Measurements from ENCODE around the gene CD86. TPM values are rescaled to one million over a fixed set of nuclear protein-coding genes. Genes with fewer than 3 reads are reported as not detected.

Gene CD86
- polyA plus RNA-seq, 3 donors, result 75.7 to 321 (median 273) TPM

- H3K9me3 ChIP-seq (replicated peaks in 1 of 2; ENCODE audit: control insufficient read depth in 1 of 2, insufficient read depth in 1 of 2, low read length in 2 of 2), result no peaks in the 10 kb centered on the region
- H3K36me3 ChIP-seq (replicated peaks in 1 of 2; ENCODE audit: control insufficient read depth in 1 of 2, insufficient read depth in 2 of 2, low read length in 2 of 2), result peaks cover 13 to 60% of the 10 kb centered on the region in 2 donors
- no peak overlapping the region for H3K4me3 ChIP-seq (replicated peaks in 1 of 3; ENCODE audit: low read depth in 2 of 3, low read length in 3 of 3)
- intact Hi-C loops (cut with micrococcal nuclease), result no loop called here
- no peak overlapping the region for H3K4me3 Mint-ChIP-seq
- H3K9ac ChIP-seq (ENCODE audit: insufficient read depth, low read length, poor library complexity, severe bottlenecking), result no peak overlapping the region
- H3K4me1 ChIP-seq (ENCODE audit: control insufficient read depth in 1 of 2, insufficient read depth in 2 of 2, low read length in 2 of 2), result peaks cover 36 to 39% of the 10 kb centered on the region in 2 donors
- peaks cover 16% of the 10 kb centered on the region for H3K79me2 ChIP-seq (ENCODE audit: insufficient read depth, low read length)
- H3K27ac ChIP-seq (ENCODE audit: low read depth in 1 of 2, low read length in 2 of 2), result no peak overlapping the region
- no peaks in the 10 kb centered on the region for H3K27me3 ChIP-seq (ENCODE audit: control insufficient read depth in 2 of 2, insufficient read depth in 2 of 2, low read length in 2 of 2)
- H3K9me3 Mint-ChIP-seq, result no peaks in the 10 kb centered on the region
- H3K27me3 Mint-ChIP-seq (ENCODE audit: low read depth in 3 of 3), result no peaks in the 10 kb centered on the region
- peaks cover 16% of the 10 kb centered on the region for H4K20me1 ChIP-seq (ENCODE audit: insufficient read depth, low read length)
- no CpG with 5 or more reads among the region's 2 CpGs for WGBS (ENCODE audit: insufficient coverage)
- H3K27ac Mint-ChIP-seq, result no peak overlapping the region
- H3K36me3 Mint-ChIP-seq, result peaks cover 24 to 32% of the 10 kb centered on the region in 2 donors
- H3K4me2 ChIP-seq (replicated peaks; ENCODE audit: extremely low read depth, low read length, poor library complexity, severe bottlenecking), result no peak overlapping the region
- no peak overlapping the region for H2AFZ ChIP-seq (ENCODE audit: insufficient read depth, low read depth, low read length, poor library complexity, severe bottlenecking)
- no peak for DNase-seq
- peaks cover 30% of the 10 kb centered on the region for H3K4me1 Mint-ChIP-seq
- no peak for TF ChIP-seq CTCF (IDR thresholded peaks at IDR 0.05)
Measured at GRCh38 chr3:122098611-122099010, 43.4 kb downstream of the CD86 start.

GRCh38 chr3:122099255-122099654 is 44.1 kb downstream of the CD86 start:
- 89% methylated on average over 1 of the region's 2 CpGs for WGBS (ENCODE audit: insufficient coverage)

More at GRCh38 chr3:122099255-122099654, 44.1 kb downstream of the CD86 start:
- H3K27me3 Mint-ChIP-seq (ENCODE audit: low read depth in 3 of 3), result no peaks in the 10 kb centered on the region
- Histone ChIP-seq H3K4me3 (replicated peaks in 1 of 3; ENCODE audit: low read depth in 2 of 3, low read length in 3 of 3) (no peak overlapping the region), H3K9ac (ENCODE audit: insufficient read depth, low read length, poor library complexity, severe bottlenecking) (no peak overlapping the region), H4K20me1 (ENCODE audit: insufficient read depth, low read length) (peaks cover 12% of the 10 kb centered on the region), H3K27me3 (ENCODE audit: control insufficient read depth in 2 of 2, insufficient read depth in 2 of 2, low read length in 2 of 2) (no peaks in the 10 kb centered on the region), H3K79me2 (ENCODE audit: insufficient read depth, low read length) (peaks cover 16% of the 10 kb centered on the region), H3K36me3 (replicated peaks in 1 of 2; ENCODE audit: control insufficient read depth in 1 of 2, insufficient read depth in 2 of 2, low read length in 2 of 2) (peaks cover 11 to 60% of the 10 kb centered on the region in 2 donors), H3K4me2 (replicated peaks; ENCODE audit: extremely low read depth, low read length, poor library complexity, severe bottlenecking) (no peak overlapping the region), H3K27ac (ENCODE audit: low read depth in 1 of 2, low read length in 2 of 2) (peak overlapping the region in 1 of 2 donors; percentile 11), H3K4me1 (ENCODE audit: control insufficient read depth in 1 of 2, insufficient read depth in 2 of 2, low read length in 2 of 2) (peaks cover 39 to 42% of the 10 kb centered on the region in 2 donors), H3K9me3 (replicated peaks in 1 of 2; ENCODE audit: control insufficient read depth in 1 of 2, insufficient read depth in 1 of 2, low read length in 2 of 2) (no peaks in the 10 kb centered on the region), H2AFZ (ENCODE audit: insufficient read depth, low read depth, low read length, poor library complexity, severe bottlenecking) (no peak overlapping the region)
- H3K4me1 Mint-ChIP-seq, result peaks cover 36% of the 10 kb centered on the region
- H3K36me3 Mint-ChIP-seq, result peaks cover 24 to 32% of the 10 kb centered on the region in 2 donors
- DNase-seq, result no peak
- no peak overlapping the region for H3K27ac Mint-ChIP-seq
- no peak for TF ChIP-seq CTCF (IDR thresholded peaks at IDR 0.05)
- H3K9me3 Mint-ChIP-seq, result no peaks in the 10 kb centered on the region
- intact Hi-C loops (cut with micrococcal nuclease), result no loop called here
- no peak overlapping the region for H3K4me3 Mint-ChIP-seq

Data from CD14-positive monocyte (primary cell).